HUES6 (cell line): ENCODE measurements around the gene STUB1.

Experiments used
- H3K27ac ChIP-seq: 2 replicates; pipeline ENCODE4 v1.7.0; 2013; ENCODE audit warnings: low read depth, mild to moderate bottlenecking, low read length, inconsistent platforms
- H3K27me3 ChIP-seq: 2 replicates; pipeline ENCODE4 v1.6.1; 2013; ENCODE audit warnings: low read length; ENCODE audit not compliant: control insufficient read depth, insufficient read depth
- H3K36me3 ChIP-seq: 2 replicates; pipeline ENCODE4 v1.6.1; 2013; ENCODE audit warnings: low read length; ENCODE audit not compliant: control insufficient read depth, insufficient read depth
- H3K4me1 ChIP-seq: 2 replicates; pipeline ENCODE4 v1.6.1; 2013; ENCODE audit warnings: low read length; ENCODE audit not compliant: control insufficient read depth, insufficient read depth
- H3K4me3 ChIP-seq: 2 replicates; pipeline ENCODE4 v1.5.1; 2013; ENCODE audit warnings: low read depth, low read length
- H3K9ac ChIP-seq: one replicate; pipeline ENCODE4 v1.6.1; 2013; ENCODE audit warnings: mild to moderate bottlenecking, low read length
- H3K9me3 ChIP-seq: 2 replicates; pipeline ENCODE4 v1.6.1; 2013; ENCODE audit warnings: low read depth, low read length; ENCODE audit not compliant: control insufficient read depth, insufficient read depth

Gene STUB1

GRCh38 chr16:692356-693108 is 12.3 kb downstream of the STUB1 start:
- Histone ChIP-seq H3K4me3 (no peak overlapping the region), H3K27ac (no peak overlapping the region), H3K4me1 (peaks cover 14% of the 10 kb centered on the region), H3K27me3 (peaks cover 67% of the 10 kb centered on the region), H3K9me3 (no peaks in the 10 kb centered on the region), H3K9ac (no peak overlapping the region), H3K36me3 (peaks cover 4% of the 10 kb centered on the region)

GRCh38 chr16:693364-693763 is 13.2 kb downstream of the STUB1 start:
- peaks cover 76% of the 10 kb centered on the region for H3K27me3 ChIP-seq
- H3K4me3 ChIP-seq: peak overlapping the region; percentile 56
- no peak overlapping the region for H3K9ac ChIP-seq

GRCh38 chr16:693766-694165 is 13.6 kb downstream of the STUB1 start:
- H3K4me3 ChIP-seq: peak overlapping the region; percentile 56

More at GRCh38 chr16:693364-693763, 13.2 kb downstream of the STUB1 start:
- Histone ChIP-seq H3K9me3 (no peaks in the 10 kb centered on the region), H3K4me1 (peaks cover 14% of the 10 kb centered on the region), H3K36me3 (no peaks in the 10 kb centered on the region), H3K27ac (no peak overlapping the region)

GRCh38 chr16:694187-694862 is 14.1 kb downstream of the STUB1 start:
- H3K27ac ChIP-seq: no peak overlapping the region
- no peaks in the 10 kb centered on the region for H3K9me3 ChIP-seq
- H3K36me3 ChIP-seq: no peaks in the 10 kb centered on the region
- peak overlapping the region; percentile 56 for H3K4me3 ChIP-seq
- no peak overlapping the region for H3K9ac ChIP-seq
- H3K4me1 ChIP-seq: peaks cover 10% of the 10 kb centered on the region
- H3K27me3 ChIP-seq: peaks cover 84% of the 10 kb centered on the region

More at GRCh38 chr16:693766-694165, 13.6 kb downstream of the STUB1 start:
- no peak overlapping the region for H3K27ac ChIP-seq
- no peak overlapping the region for H3K9ac ChIP-seq
- H3K9me3 ChIP-seq: no peaks in the 10 kb centered on the region
- H3K36me3 ChIP-seq: no peaks in the 10 kb centered on the region
- H3K4me1 ChIP-seq: peaks cover 14% of the 10 kb centered on the region
- peaks cover 78% of the 10 kb centered on the region for H3K27me3 ChIP-seq

GRCh38 chr16:694863-695354 is 14.7 kb downstream of the STUB1 start:
- Histone ChIP-seq H3K9ac (no peak overlapping the region), H3K27me3 (peaks cover 90% of the 10 kb centered on the region), H3K4me3 (peak overlapping the region; percentile 56), H3K36me3 (no peaks in the 10 kb centered on the region), H3K9me3 (no peaks in the 10 kb centered on the region), H3K27ac (no peak overlapping the region), H3K4me1 (peaks cover 6% of the 10 kb centered on the region; the same call in 1 of the 2 replicates)

- H3K27me3 ChIP-seq: peaks cover 96% of the 10 kb centered on the region
- peaks cover 6% of the 10 kb centered on the region; the same call in 1 of the 2 replicates for H3K4me1 ChIP-seq
- H3K4me3 ChIP-seq: peak overlapping the region; percentile 58
- no peaks in the 10 kb centered on the region for H3K9me3 ChIP-seq
- no peak overlapping the region for H3K9ac ChIP-seq
- H3K36me3 ChIP-seq: no peaks in the 10 kb centered on the region
- H3K27ac ChIP-seq: no peak overlapping the region
Observed at GRCh38 chr16:695355-696089, 15.3 kb downstream of the STUB1 start.

- H3K27me3 ChIP-seq: peaks cover 98% of the 10 kb centered on the region
- no peak overlapping the region for H3K9ac ChIP-seq
Observed at GRCh38 chr16:698911-699671, 18.9 kb downstream of the STUB1 start.

GRCh38 chr16:700684-701584 is 20.7 kb downstream of the STUB1 start:
- Histone ChIP-seq H3K27ac (no peak overlapping the region), H3K4me1 (peaks cover 5% of the 10 kb centered on the region; the same call in 1 of the 2 replicates), H3K9ac (no peak overlapping the region), H3K9me3 (no peaks in the 10 kb centered on the region), H3K36me3 (no peaks in the 10 kb centered on the region), H3K4me3 (peak overlapping the region; percentile 23), H3K27me3 (peaks cover 96% of the 10 kb centered on the region)

More at GRCh38 chr16:698911-699671, 18.9 kb downstream of the STUB1 start:
- H3K27ac ChIP-seq: no peak overlapping the region
- no peaks in the 10 kb centered on the region for H3K36me3 ChIP-seq
- H3K4me1 ChIP-seq: peaks cover 11% of the 10 kb centered on the region; the same call in 1 of the 2 replicates
- H3K9me3 ChIP-seq: no peaks in the 10 kb centered on the region
- H3K4me3 ChIP-seq: no peak overlapping the region

- Histone ChIP-seq H3K4me3 (no peak overlapping the region), H3K27me3 (peaks cover 96% of the 10 kb centered on the region), H3K36me3 (no peaks in the 10 kb centered on the region), H3K27ac (no peak overlapping the region), H3K4me1 (peaks cover 5% of the 10 kb centered on the region; the same call in 1 of the 2 replicates), H3K9ac (no peak overlapping the region), H3K9me3 (no peaks in the 10 kb centered on the region)
Observed at GRCh38 chr16:702341-702740, 22.1 kb downstream of the STUB1 start.
